K562 (cell line): Measurements from ENCODE around the gene LRP10. TPM values are rescaled to one million over a fixed set of nuclear protein-coding genes. Genes with fewer than 3 reads are reported as not detected.

ENCODE experiments used
- ATF6 ChIP-seq: sonication (generic); formaldehyde crosslinking; IDR thresholded peaks from 2 replicates; pipeline ENCODE4 v1.4.0; 2020; ENCODE audit warnings: mild to moderate bottlenecking, missing genetic modification reagents
- BCLAF1 ChIP-seq, 2 experiments: fragments of 450-650 bp in 1 of 2; IDR thresholded peaks; 2 replicates each; pipeline ENCODE4 v1.6.1; 2011 to 2017; ENCODE audit warnings: low read depth in 2 of 2, antibody characterized with exemption in 1 of 2, borderline replicate concordance in 1 of 2, low read length in 1 of 2, mild to moderate bottlenecking in 1 of 2, mixed read lengths in 1 of 2; ENCODE audit not compliant: control insufficient read depth in 1 of 2
- BRF1 ChIP-seq: IDR thresholded peaks from 3 replicates; pipeline ENCODE4 v1.6.1; 2011; ENCODE audit warnings: borderline replicate concordance, mild to moderate bottlenecking; ENCODE audit not compliant: insufficient read length; ENCODE audit errors: extremely low read depth
- CBFA2T2 ChIP-seq: fragments of 450-650 bp; conservative IDR thresholded peaks from 2 replicates; pipeline ENCODE4 v1.6.1; 2017; ENCODE audit warnings: mild to moderate bottlenecking
- CHD2 ChIP-seq: IDR thresholded peaks from 2 replicates; pipeline ENCODE4 v1.6.1; 2011; ENCODE audit warnings: low read depth, low read length
- ETV5 ChIP-seq: sonication (generic); formaldehyde crosslinking; IDR thresholded peaks from 2 replicates; pipeline ENCODE4 v1.4.0; 2020; ENCODE audit warnings: low read depth, mild to moderate bottlenecking, missing genetic modification reagents
- FOSL1 ChIP-seq: fragments of 200-800 bp; sonication (Bioruptor generic); conservative IDR thresholded peaks from 2 replicates; pipeline ENCODE4 v1.6.1; 2016; ENCODE audit warnings: missing genetic modification characterization, missing compliant biosample characterization
- KAT2B ChIP-seq: IDR thresholded peaks from one replicate; pipeline ENCODE4 v1.6.1; 2012; ENCODE audit warnings: low read depth, mild to moderate bottlenecking, control low read depth, inconsistent platforms, low read length, moderate library complexity
- MEF2D ChIP-seq: conservative IDR thresholded peaks from 2 replicates; pipeline ENCODE4 v1.6.1; 2016; ENCODE audit warnings: low read depth, missing genetic modification characterization, missing compliant biosample characterization
- RB1 ChIP-seq: fragments of 450-650 bp; IDR thresholded peaks from 2 replicates; pipeline ENCODE4 v1.6.1; 2017; ENCODE audit warnings: low read depth, mild to moderate bottlenecking
- TFAP4 ChIP-seq: sonication (generic); formaldehyde crosslinking; IDR thresholded peaks from 2 replicates; pipeline ENCODE4 v1.8.0; 2022; ENCODE audit warnings: missing genetic modification reagents, mild to moderate bottlenecking, moderate library complexity, borderline replicate concordance
- THRB ChIP-seq: fragments of 450-650 bp; formaldehyde crosslinking; conservative IDR thresholded peaks from 2 replicates; pipeline ENCODE4 v1.4.0; 2022; ENCODE audit warnings: mild to moderate bottlenecking, missing genetic modification characterization
- TSC22D4 ChIP-seq: fragments of 450-650 bp; IDR thresholded peaks from 2 replicates; pipeline ENCODE4 v1.6.1; 2016; ENCODE audit warnings: missing genetic modification characterization, missing biosample characterization, control low read depth
- ZBTB9 ChIP-seq: fragments of 450-650 bp; formaldehyde crosslinking; IDR thresholded peaks from 2 replicates; pipeline ENCODE4 v1.4.0; 2020; ENCODE audit warnings: mild to moderate bottlenecking, moderate library complexity
- ZFP1 ChIP-seq: fragments of 450-650 bp; formaldehyde crosslinking; IDR thresholded peaks from 2 replicates; pipeline ENCODE4 v1.4.0; 2020; ENCODE audit warnings: mild to moderate bottlenecking, mixed read lengths
- ZKSCAN3 ChIP-seq: fragments of 250-450 bp; sonication (Bioruptor Pico); IDR thresholded peaks from 2 replicates; pipeline ENCODE4 v1.4.0; 2020
- ZNF239 ChIP-seq: fragments of 250-450 bp; sonication (Bioruptor Pico); IDR thresholded peaks from 2 replicates; pipeline ENCODE4 v1.4.0; 2020; ENCODE audit warnings: mild to moderate bottlenecking
- ZNF644 ChIP-seq: fragments of 200-800 bp; sonication (Bioruptor generic); IDR thresholded peaks from 2 replicates; pipeline ENCODE4 v1.6.1; 2016; ENCODE audit warnings: low read depth, missing genetic modification characterization, missing compliant biosample characterization
- ZNF717 ChIP-seq: fragments of 250-450 bp; sonication (Bioruptor Pico); IDR thresholded peaks from 2 replicates; pipeline ENCODE4 v1.5.0; 2021
- polyA plus RNA-seq, 8 experiments: library from polyadenylated mRNA; depleted of rRNA in 4 of 8; stranded (reverse) in 5 of 8; unstranded in 3 of 8; fragments of >200 nt; fragmentation: Nextera tagmentation in 2 of 8; fragmentation: Illumina TruSeq in 1 of 8; extraction: Ambion mirVana in 2 of 8; extraction: Trizol in 1 of 8; gene quantifications; 2 replicates each; pipeline versions ENCODE4 v1.2.1 to v1.2.3, GENCODE V29; 2011 to 2014; ENCODE audit warnings: inconsistent platforms in 1 of 8, missing spikeins in 1 of 8
- total RNA-seq, 7 experiments: library from RNA; depleted of rRNA in 6 of 7; stranded (reverse); fragments of >200 nt in 6 of 7; fragmentation: Illumina TruSeq in 2 of 7; extraction: Trizol in 2 of 7; gene quantifications; 2 replicates each; pipeline versions ENCODE4 v1.2.1 to v1.2.3, GENCODE V29; 2011 to 2021; ENCODE audit warnings: low replicate concordance in 1 of 7

The LRP10 gene
- total and polyA plus RNA-seq, 9 of the 15 experiments (the other 6 are each of a cell fraction or from before 2014, with no cell fraction given) = 1.3 to 45.5 (median 10.9) TPM

- TF ChIP-seq MEF2D (tag) (no peak), ZBTB9 (no peak), ATF6 (CRISPR knock-in tag) (no peak; the same call in 1 of the 2 replicates), CBFA2T2 (no peak), BCLAF1 (IDR thresholded peaks at IDR 0.05; ENCODE audit: borderline replicate concordance in 1 of 2, control insufficient read depth in 1 of 2, low read depth in 2 of 2, low read length in 1 of 2) (no peak), KAT2B (no peak), ZNF239 (CRISPR knock-in tag) (no peak), CHD2 (no peak), BRF1 (no peak), TSC22D4 (no peak), TFAP4 (CRISPR knock-in tag) (peak; percentile 82), FOSL1 (tag) (0 out of 2 replicates have a peak, but pooled peaks have one; percentile 45), THRB (no peak), ZNF644 (tag) (no peak), ZFP1 (CRISPR knock-in tag) (no peak), ETV5 (CRISPR knock-in tag) (peak; percentile 70), ZKSCAN3 (CRISPR knock-in tag) (no peak), ZNF717 (CRISPR knock-in tag) (no peak), RB1 (no peak; the same call in 1 of the 2 replicates)
Measured at GRCh38 chr14:22886500-22887259, 15.1 kb downstream of the LRP10 start (continued).
